A172 (cell line): ENCODE measurements around the gene MYLK4. TPM values are rescaled to one million over a fixed set of nuclear protein-coding genes. Genes with fewer than 3 reads are reported as not detected.

ENCODE experiments used
- DNase-seq: peaks from one replicate; pipeline ENCODE4 v3.0.0-alpha.2; 2015; ENCODE audit warnings: low spot score
- total RNA-seq: library from RNA; depleted of rRNA; stranded (reverse); fragments of >200 nt; shearing (Covaris generic); gene quantifications from 2 replicates; pipeline ENCODE4 v1.2.3, GENCODE V29; 2014; rRNA removed

MYLK4 gene
- total RNA-seq, result 0.12 and 0.24 TPM in 2 replicates

DNA sequence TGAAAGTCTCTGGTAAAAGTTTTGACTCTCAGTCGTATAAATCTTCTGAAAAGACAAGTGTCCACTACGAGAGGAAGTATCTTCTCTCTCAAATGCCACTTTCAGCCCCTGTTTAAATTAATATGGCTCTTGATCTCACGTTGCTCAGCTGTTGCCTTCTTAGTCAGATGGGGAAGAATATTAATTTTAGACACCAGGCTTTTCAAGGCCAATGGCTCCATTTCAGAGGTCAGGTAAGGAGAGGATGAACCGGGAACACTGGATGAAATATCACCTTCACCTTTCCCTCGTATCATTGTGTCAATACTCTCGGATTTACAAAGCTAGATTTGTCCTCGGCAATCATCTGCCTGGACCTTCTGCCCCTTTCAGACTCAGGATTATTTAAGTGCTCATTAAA lies at the start of gene MYLK4:
MYLK4 (minus strand) TSS at position 91 of the 400 bp plus-strand sequence. CDS start 1,628 bp downstream, outside the sequence.
- no peak for DNase-seq

DNA sequence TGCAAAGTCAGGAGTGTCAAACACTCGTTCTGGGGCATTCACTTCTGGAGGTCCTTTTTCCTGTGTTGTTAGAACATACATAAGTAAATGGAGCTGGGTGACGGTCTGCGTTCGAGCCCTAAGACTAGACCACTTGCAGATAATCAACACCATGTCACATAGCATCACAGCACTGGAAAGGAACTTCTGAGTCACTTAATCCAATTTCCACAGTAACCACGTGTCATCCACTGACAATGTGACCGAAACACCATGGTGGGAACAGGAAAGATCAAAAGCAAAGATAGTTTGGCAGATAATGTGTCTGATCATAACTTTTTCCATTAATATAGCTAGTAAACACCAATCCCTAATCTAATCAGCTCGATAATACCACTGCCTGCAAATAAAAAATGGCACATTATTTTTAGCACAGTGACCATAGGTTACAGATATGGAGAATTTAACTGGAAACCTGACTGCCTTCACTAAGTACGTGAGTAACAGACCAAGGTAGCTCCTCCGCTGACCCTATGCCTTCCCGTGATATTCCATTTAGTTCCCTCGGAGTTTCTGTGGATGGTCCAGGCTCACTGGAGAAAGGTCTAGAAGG lies 49.3 kb upstream of the MYLK4 start:
- no peak for DNase-seq

DNA sequence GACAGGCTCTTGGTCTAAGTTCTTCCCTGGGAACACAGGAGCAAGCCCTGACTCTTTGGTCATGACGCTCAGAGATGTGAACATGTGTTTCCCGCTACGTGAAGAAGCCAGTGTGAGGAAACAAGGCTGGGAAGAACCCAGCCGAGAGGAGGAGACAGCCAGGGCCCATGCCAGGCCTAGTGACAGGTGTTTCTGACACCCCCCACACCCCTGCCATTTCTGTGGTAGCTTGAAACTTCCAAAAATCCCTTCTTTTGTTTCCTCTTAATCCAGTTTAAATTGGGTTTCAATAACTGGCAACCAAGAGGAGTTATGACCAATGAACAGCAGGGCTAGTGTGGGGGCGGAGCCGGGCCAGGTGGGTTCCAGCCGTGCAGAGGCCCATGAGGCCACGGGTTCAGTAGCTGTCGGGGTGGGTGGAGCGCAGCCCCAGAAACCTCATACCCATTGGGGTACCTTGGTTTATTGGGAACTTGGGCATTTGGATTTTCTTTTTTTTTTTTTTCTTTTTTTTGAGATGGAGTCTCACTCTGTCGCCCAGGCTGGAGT lies 47.9 kb upstream of the MYLK4 start:
- no peak for DNase-seq

DNA sequence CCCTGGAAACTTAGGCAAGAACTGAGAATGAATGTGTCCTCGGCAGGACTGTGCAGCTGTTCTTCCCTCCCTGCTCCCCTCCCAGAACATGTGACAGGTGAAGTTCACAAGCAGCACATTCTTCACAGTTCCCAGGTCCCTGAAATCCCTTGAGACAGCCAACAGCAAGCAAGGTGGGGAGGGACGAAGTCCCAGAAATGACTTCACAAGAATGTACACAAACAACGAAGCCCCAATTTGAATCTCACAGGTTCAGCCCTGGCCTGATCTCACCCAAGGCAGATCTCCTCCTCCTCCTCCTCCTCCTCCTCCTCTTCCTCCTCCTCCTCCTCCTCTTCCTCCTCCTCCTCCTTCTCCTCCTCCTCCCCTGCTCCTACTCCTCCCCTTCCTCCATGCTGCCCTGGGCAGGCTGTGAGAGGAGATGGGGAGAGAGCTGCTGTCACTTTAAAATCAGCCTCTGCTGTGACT lies 46.9 kb upstream of the MYLK4 start:
- DNase-seq, result peak; percentile 22

DNA sequence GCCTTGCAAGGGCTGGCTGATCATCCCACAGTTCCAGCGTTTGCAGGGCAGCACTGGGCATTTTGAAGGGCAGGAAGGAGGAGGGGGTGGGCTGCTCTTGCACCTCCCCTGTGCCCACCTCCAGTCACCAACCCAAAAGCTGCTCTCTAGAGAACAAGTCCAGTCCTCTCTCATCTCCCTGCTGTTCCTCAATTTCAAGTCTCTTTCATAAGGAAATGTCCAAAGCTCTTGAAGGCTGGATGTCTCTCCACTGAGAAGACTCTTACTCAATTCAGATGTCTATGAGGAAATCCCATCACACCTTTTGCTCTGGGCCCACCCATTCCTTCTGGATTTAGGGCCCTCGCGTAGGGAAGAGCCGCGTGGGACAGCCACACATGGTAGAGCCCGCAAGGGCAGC lies 46.1 kb upstream of the MYLK4 start:
- no peak for DNase-seq

DNA sequence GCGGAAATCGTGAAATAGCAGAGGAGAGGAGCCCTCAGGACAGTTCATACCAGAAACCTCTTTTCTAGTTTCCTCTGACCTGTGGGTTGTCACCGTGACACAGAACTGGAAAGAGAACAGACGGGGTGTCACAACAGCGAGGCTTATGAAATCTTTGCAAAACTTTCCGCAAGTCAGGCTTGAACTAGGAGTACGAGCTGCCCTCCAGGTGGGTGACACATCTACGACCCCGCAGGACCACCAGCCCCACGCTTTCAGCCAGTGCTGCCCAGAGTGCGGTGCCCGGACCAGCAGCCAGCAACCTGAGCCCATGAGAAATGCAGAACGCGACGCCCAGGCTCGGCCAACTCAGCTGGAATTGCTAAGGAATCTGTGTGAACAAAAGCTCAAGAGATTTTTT lies 45.2 kb upstream of the MYLK4 start:
- no peak for DNase-seq

DNA sequence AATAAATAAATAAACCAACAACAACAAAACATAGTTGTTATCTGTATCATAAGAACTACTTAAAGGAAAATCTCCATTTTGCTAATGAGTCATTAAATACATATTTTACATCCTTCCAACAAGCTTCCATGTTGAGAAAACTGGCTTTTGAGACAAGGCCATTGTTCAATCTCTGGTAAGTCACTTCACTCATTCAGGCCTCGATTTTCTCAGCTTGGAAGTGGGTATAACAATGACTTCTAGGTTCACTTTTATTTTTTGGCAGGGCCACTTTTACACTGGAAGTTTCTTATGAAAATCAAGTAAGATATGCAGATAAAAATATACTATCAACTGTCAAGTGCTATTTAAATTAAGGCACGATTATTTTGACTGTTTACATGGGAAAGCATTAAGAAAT lies 44.4 kb upstream of the MYLK4 start:
- no peak for DNase-seq

DNA sequence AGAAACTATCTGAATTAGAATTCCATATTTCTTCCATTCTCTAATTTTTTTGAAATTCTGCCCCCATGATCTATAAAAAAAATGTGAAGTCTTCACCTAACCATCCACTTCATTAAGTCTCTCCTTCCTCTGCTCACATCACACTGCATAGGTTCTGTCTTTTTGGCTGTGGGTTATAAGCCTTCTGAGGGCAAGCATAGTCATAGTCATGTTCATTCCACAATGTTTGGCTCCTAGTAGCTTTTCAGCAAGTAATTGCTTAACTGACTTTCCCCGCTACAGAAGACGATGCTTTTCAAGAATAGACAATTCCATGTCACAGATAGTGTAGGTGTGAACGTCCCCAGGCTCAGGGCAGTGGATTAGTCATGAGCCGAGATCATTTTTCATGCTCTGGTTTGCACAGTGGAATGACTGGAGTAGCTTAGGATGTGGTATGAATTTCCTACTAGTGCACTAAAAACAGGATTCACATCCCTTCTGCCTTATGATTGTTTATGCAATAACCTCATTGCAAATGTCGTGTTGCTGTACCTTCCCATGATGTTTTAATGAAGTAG lies 43.5 kb upstream of the MYLK4 start:
- peak; percentile 33 for DNase-seq

DNA sequence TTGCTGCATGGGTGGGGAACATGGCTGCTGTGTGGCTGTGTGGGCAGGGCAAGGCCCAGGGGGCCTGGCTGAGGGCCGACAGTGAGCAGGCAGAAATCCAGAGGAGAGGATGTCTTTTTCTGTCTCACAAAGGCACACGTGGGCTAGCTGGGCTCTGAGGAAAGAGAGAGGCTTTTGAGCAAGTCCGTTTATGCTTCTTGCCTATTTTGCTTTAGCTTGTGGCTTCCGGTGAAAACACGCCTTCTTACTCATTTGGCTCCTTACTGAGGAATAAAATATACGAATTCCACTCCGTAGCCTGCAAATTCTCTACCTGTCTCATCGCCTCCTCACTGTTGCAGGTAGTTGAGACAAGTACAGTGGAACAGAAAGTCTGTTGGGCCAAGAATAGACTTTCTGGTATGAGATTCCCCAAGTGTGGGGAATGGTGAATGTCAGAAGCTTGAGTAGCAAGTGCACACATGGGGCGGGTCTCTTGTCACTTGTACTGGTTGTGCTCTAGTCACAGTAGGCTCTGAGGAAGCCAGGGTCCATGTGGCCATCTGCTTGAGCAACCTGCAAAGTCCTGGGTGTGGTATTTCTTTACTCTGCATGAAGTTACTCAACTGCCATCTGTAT lies 42.9 kb upstream of the MYLK4 start:
- no peak for DNase-seq

DNA sequence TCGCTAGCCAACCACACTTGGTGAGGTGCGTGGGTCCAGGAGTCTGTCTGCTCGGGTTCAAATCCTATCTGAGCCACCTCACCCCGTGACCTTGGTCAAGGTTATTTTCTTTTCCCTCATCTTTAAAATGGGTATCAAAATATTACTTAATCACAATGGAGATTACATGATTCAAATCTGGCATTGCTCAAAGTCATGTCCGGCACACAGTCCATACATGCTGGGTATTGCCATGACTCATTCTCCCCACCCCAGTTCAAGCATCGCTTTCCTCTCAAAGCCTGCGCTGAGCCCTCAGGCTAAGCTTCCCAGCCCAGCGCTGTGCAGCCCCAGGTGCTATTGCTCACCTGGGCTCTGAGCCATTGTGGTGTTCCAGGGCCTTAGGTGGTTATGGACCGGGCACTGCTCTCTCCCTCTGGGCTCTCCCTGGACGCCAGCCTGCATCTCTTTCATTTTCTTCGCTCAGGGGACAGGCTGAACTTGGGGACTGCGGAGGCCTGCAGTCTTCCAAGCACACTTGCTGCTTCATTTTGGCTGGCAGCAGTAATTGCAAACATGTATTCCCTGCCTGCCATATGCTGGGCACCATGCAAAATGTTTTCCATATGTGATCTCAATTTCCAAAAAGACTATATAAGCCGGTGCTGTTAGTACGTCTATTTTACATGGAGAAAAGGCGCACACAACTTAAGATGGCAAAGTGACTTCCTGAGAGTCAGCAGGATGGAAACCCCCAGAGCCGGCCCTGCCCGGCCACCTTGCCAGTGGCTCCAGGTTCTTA lies 41.8 kb upstream of the MYLK4 start:
- no peak for DNase-seq

DNA sequence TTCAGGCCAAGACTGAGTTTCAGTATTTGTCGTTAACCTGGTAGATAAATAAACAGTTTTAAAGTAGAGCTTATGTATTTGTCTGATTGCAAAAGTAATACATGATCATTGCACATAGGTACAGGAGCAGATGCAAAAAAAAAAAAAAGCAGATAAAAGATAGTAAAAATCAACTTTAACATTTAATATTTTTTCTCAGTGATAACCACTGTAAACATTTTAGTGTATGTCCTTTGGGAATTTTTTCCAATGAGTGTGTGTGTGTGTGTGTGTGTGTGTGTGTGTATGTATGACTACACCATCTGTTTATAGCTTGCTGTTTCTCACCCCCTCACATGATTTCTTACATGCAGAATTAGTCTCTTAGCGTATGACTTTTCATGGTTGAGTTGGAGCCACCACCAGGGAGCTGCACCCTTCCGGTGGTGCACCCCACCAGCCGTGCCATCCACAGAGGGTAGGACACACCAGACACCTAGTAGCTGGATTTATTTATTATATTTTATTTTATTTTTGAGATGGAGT lies 40.8 kb upstream of the MYLK4 start:
- no peak for DNase-seq

DNA sequence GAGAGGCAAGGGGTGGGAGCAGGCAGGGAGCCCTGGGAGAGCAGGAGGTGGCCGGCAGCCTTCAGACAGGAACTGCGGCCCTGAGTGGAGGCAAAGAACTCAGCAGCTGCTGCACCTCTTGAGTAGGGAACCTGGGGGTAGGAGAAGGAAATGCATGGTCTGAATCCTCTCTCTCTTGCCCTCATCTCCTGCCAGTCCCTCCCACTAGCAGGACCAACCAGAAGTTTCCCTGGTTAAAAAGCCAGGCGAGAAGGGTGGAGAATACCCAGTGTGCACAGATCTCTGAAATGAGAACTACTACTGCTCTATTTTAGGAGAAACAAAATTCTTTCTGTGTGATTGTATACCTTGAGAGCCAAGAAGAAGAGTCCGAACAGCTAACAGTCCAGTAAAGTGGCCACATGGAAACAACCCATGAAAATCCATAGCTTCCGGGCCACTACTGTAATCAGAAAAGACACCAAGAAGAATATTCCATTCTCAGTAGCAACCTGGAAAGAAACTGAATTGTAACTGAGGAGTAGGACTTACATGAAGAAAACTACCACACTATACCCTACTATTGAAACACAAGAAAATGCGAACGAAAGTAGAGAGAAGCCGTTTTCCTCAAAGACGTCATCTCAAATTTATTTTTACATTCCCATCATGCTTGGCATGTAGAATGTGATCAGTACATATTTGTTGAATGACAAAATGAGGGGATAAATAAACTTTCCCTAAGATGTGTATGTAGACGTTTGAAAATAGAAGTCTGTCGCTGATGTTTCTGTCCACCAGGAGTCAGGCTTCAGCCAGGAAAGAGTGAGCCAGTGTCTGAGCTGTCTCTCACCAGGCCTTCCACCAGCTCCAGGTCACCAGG lies 40.1 kb upstream of the MYLK4 start:
- peak; percentile 79 for DNase-seq

DNA sequence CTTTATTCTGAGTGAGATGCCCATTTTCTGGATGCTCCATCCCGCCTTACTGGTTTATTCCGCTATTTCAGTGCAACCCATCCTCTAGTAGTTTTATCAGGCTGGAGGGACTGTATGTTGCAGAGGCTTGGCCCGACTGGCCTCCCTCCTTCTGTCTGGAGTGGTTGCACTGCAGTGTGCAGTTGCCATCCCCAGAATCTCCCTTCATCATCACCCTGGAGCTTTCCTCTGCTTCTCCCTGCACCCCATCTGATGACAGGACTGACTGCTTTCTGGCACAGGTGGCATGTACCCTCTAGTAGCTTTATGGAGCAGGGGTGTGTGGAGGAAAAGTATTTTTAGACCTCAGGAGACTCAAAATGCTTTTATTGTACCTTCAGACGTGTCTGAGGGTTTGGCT lies 35.5 kb upstream of the MYLK4 start:
- no peak for DNase-seq

DNA sequence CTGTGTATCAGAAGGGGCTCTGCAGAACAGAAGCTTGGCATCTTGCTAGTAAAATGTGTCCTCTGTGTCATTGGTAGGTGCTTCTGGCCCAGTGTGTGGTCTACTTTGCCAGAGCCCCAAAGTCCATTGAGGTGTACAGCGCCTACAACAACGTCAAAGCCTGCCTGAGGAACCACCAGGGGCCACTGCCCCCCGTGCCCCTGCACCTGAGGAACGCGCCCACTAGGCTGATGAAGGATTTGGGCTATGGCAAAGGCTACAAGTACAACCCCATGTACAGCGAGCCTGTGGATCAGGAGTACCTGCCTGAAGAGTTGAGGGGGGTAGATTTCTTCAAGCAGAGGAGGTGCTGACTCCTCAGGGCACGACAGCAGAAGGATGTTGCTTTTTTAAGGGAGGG lies 34.2 kb upstream of the MYLK4 start:
- DNase-seq, result no peak

DNA sequence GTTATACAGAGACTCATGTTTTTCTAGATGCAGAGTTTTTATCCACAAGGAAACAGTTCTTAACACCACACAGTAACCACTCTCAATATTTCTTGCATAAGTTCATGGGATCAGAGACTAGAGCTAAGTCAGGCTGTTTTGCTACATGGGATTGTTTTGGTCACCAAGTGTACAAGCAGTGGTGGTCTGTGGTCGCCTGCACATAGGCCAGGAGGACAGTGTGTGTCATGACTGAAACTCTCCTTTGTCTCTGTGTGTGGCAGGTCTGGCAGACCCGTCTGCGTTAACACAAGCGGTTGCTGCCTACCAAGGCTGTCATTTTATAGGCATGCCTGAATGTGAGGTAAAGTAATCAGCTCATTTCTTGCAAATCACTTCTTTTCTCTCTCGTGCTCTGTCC lies 33.3 kb upstream of the MYLK4 start:
- no peak for DNase-seq

DNA sequence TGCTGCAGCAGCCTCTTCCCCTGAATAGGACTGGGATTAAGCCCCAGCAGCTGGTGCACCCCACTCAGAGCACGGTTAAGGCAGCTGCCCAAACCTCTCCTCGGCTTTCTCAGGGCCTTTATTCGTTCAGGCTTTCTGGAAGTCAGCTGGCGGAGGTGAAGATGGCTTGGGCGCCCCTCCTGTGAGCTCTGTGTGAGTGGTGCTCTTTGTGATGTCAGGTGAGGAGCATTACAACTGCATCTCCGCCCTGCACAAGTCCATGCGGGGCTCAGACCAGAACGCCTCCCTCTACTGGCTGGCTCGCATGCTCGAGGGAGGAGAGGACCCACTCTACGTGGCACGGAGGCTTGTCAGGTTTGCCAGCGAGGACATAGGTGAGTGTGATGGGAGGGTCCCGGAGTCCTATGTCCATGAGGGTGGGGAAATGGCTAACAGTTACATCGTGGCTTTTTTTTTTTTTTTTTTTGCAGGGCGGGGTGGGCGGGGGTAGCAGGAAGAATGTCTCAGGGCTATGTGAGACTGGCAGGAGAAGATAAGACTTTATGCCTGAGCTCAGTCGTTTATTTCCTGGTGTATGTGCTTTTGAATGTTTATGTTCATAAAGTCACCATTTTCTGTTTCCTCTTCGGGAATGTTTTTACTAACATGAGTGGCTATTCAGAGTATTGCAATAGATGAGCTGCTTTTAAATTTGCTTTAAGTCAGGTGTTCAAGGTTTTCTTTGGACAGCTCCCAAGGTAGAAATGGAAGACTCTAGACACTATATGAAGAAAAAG lies 32.7 kb upstream of the MYLK4 start:
- DNase-seq, result no peak

DNA sequence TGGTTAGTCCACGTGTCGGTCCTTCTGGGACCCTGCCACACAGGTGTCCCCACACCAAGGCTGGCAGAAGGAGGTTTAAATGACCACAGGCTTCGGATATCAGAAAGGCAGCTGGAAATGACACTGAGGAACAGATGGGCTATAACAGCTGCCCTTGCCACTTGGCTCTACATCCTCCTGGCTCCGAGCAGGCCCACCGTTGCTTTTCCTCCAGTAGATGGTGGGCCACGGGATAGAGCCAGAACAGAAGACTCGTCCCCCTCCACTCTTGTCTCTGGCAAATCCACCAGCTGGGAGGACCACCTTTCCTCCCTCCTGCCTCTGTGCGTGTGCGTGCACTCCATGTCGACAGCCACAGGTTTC lies 32.1 kb upstream of the MYLK4 start:
- no peak for DNase-seq

DNA sequence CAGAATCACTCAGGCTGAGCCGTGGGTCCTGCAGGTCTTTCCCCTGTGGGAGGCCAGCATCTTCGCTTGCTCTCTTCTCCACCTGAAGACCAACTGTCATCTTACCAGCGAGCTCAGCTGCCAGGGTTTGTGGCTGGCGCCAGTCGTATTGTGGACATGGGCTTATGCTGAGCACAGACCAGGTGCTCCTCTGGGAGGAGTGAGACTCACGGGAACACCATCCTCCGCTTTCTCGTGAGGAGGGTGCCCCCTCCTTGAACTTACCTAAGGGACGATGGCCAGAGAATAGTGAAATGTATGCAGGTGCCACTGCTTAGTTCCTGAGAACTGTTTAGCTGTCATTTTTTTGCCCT lies 31.6 kb upstream of the MYLK4 start:
- DNase-seq, result no peak

DNA sequence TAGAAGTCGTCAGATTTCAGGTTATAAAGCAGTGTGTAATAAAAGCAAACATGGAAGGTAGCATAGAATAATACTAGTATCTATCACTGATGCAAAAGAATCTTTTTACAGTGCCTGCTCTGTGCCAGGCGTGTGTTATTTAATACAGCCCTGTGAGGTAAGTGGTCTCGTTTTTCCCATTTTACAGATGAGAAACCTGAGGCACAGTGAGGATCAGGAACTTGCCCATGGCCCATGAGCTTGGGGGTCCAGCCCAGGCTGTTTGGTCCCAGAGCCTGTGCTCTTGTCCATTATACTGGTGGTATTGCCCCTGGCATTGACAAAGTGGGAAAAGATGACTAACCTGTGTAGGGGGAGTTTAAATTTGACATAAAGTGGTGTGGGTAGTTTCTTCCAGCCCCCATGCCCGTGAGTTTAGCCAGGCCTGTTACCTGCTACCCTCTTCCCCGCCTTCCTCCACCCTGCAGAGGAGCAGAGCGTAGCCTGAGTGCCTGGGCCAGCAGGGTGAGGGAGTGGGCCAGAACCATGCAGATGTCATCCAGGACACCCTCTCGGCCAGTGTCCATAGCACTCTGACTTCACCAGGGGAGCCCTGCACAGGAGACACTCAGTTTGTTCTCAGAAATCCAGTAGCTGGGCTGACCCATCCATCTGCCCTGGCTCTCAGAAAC lies 31.1 kb upstream of the MYLK4 start:
- DNase-seq, result no peak
